SK-N-SH (cell line): Measurements from ENCODE around the gene TNFRSF11A. TPM values are rescaled to one million over a fixed set of nuclear protein-coding genes. Genes with fewer than 3 reads are reported as not detected.

ENCODE experiments used
- CTCF ChIA-PET: fragments of 300-600, 350-600 bp; formaldehyde crosslinking; extraction: SDS; loops from one replicate; lab custom pipeline; 2021; lab: Yijun Ruan, JAX
- POLR2A ChIA-PET: fragments of 350-600 bp; sonication (Branson Sonifier 250); formaldehyde crosslinking; extraction: SDS; loops from one replicate; lab custom pipeline; 2020; ENCODE audit warnings: antibody characterized with exemption, inconsistent platforms; lab: Yijun Ruan, JAX
- DNase-seq: peaks from one replicate; pipeline ENCODE4 v3.0.0; 2012
- H2AFZ ChIP-seq: fragments of 200-600 bp; sonication (generic); 2 replicates; pipeline ENCODE4 v1.8.1; 2016; ENCODE audit warnings: antibody characterized with exemption, mild to moderate bottlenecking, low read depth
- H3F3A ChIP-seq: fragments of 200-600 bp; sonication (generic); replicated peaks from 2 replicates; pipeline ENCODE3; 2016; ENCODE audit warnings: antibody characterized with exemption, mild to moderate bottlenecking; ENCODE audit not compliant: insufficient read depth
- H3K27ac ChIP-seq, 2 experiments: fragments of 200-500 bp in 1 of 2; fragments of 200-600 bp in 1 of 2; sonication (Bioruptor generic) in 1 of 2; sonication (generic), shearing (Covaris generic) in 1 of 2; 2 replicates each; pipeline versions ENCODE4 v1.5.1 to v1.6.1; 2014 to 2016; ENCODE audit warnings: low read depth in 2 of 2, inconsistent platforms in 1 of 2, low read length in 1 of 2, mild to moderate bottlenecking in 1 of 2, mixed read lengths in 1 of 2
- H3K27me3 ChIP-seq: fragments of 200-600 bp; sonication (generic), shearing (Covaris generic); 2 replicates; pipeline ENCODE4 v1.6.1; 2016; ENCODE audit warnings: mixed run types; ENCODE audit not compliant: insufficient read depth
- H3K36me3 ChIP-seq, 2 experiments: fragments of 200-500 bp in 1 of 2; fragments of 200-600 bp in 1 of 2; sonication (Bioruptor generic) in 1 of 2; sonication (generic) in 1 of 2; replicated peaks in 1 of 2; 2 replicates each; pipeline versions ENCODE3 to v1.5.1; 2014 to 2016; ENCODE audit warnings: low read length in 1 of 2, mild to moderate bottlenecking in 1 of 2; ENCODE audit not compliant: insufficient read depth in 2 of 2, control insufficient read depth in 1 of 2
- H3K4me1 ChIP-seq, 2 experiments: fragments of 200-500 bp in 1 of 2; fragments of 200-600 bp in 1 of 2; sonication (Bioruptor generic) in 1 of 2; sonication (generic), shearing (Covaris generic) in 1 of 2; 2 replicates each; pipeline versions ENCODE4 v1.5.1 to v1.6.1; 2014 to 2016; ENCODE audit warnings: low read depth in 1 of 2, low read length in 1 of 2, mixed run types in 1 of 2; ENCODE audit not compliant: insufficient read depth in 2 of 2, control insufficient read depth in 1 of 2
- H3K4me2 ChIP-seq: fragments of 200-600 bp; sonication (generic), shearing (Covaris generic); 2 replicates; pipeline ENCODE4 v1.6.1; 2017; ENCODE audit warnings: mixed run types
- H3K4me3 ChIP-seq, 2 experiments: fragments of 200-500 bp in 1 of 2; fragments of 200-600 bp in 1 of 2; sonication (Bioruptor generic) in 1 of 2; sonication (generic), shearing (Covaris generic) in 1 of 2; 2 replicates each; pipeline versions ENCODE4 v1.5.1 to v1.8.1; 2014 to 2016; ENCODE audit warnings: low read depth in 2 of 2, inconsistent platforms in 1 of 2, low read length in 1 of 2, mild to moderate bottlenecking in 1 of 2, mixed read lengths in 1 of 2, moderate library complexity in 1 of 2
- H3K79me2 ChIP-seq: fragments of 200-600 bp; sonication (generic); 2 replicates; pipeline ENCODE4 v1.8.1; 2017; ENCODE audit warnings: mild to moderate bottlenecking; ENCODE audit not compliant: insufficient read depth
- H3K9ac ChIP-seq: fragments of 200-600 bp; sonication (generic); 2 replicates; pipeline ENCODE4 v1.6.1; 2017; ENCODE audit warnings: mixed run types
- H3K9me2 ChIP-seq: fragments of 200-600 bp; sonication (generic); 2 replicates; pipeline ENCODE4 v1.6.1; 2017; ENCODE audit warnings: mixed run types
- H3K9me3 ChIP-seq: fragments of 200-600 bp; sonication (generic); 2 replicates; pipeline ENCODE4 v1.6.1; 2017; ENCODE audit warnings: mixed run types, mild to moderate bottlenecking, moderate library complexity
- H4K20me1 ChIP-seq: fragments of 200-600 bp; sonication (generic); 2 replicates; pipeline ENCODE4 v1.6.1; 2017; ENCODE audit warnings: mild to moderate bottlenecking, mixed run types; ENCODE audit not compliant: insufficient read depth
- CHD2 ChIP-seq: fragments of 150-350 bp; IDR thresholded peaks from 2 replicates; pipeline ENCODE4 v1.6.1; 2018; ENCODE audit warnings: low read length; ENCODE audit not compliant: partially characterized antibody
- ELF1 ChIP-seq: IDR thresholded peaks from 2 replicates; pipeline ENCODE4 v1.4.0; 2012
- EP300 ChIP-seq, 2 experiments: IDR thresholded peaks; 2 replicates each; pipeline versions ENCODE4 v1.4.0 to v1.6.1; 2012; ENCODE audit warnings: borderline replicate concordance in 1 of 2, low read depth in 1 of 2, low read length in 1 of 2
- FOSL2 ChIP-seq: IDR thresholded peaks from 2 replicates; pipeline ENCODE4 v1.4.0; 2012; ENCODE audit warnings: low read depth, mild to moderate bottlenecking, moderate library complexity, borderline replicate concordance
- FOXJ3 ChIP-seq: sonication (generic); formaldehyde crosslinking; IDR thresholded peaks from 2 replicates; pipeline ENCODE4 v1.5.1; 2020; ENCODE audit warnings: mild to moderate bottlenecking, missing genetic modification reagents
- GATA2 ChIP-seq: sonication (generic); formaldehyde crosslinking; IDR thresholded peaks from 2 replicates; pipeline ENCODE4 v1.5.0; 2020; ENCODE audit warnings: mild to moderate bottlenecking, missing genetic modification reagents
- JUND ChIP-seq: IDR thresholded peaks from 2 replicates; pipeline ENCODE4 v1.4.0; 2012
- MAX ChIP-seq: IDR thresholded peaks from 2 replicates; pipeline ENCODE4 v1.4.0; 2012; ENCODE audit warnings: low read depth
- NFIC ChIP-seq: IDR thresholded peaks from 2 replicates; pipeline ENCODE4 v1.4.0; 2012; ENCODE audit warnings: borderline replicate concordance
- POLR2AphosphoS5 ChIP-seq: IDR thresholded peaks from 2 replicates; pipeline ENCODE4 v1.6.1; 2012; ENCODE audit warnings: low read depth, low read length
- RXRA ChIP-seq: IDR thresholded peaks from 2 replicates; pipeline ENCODE4 v1.4.0; 2012; ENCODE audit warnings: low read depth, mild to moderate bottlenecking, borderline replicate concordance
- TAF1 ChIP-seq: IDR thresholded peaks from 2 replicates; pipeline ENCODE4 v1.6.1; 2012; ENCODE audit warnings: low read depth, mild to moderate bottlenecking, low read length, moderate library complexity, borderline replicate concordance
- TCF12 ChIP-seq: IDR thresholded peaks from 2 replicates; pipeline ENCODE4 v1.4.0; 2012
- TEAD4 ChIP-seq: IDR thresholded peaks from 2 replicates; pipeline ENCODE4 v1.4.0; 2012; ENCODE audit warnings: mild to moderate bottlenecking, borderline replicate concordance; ENCODE audit not compliant: insufficient read depth
- YY1 ChIP-seq: IDR thresholded peaks from 2 replicates; pipeline ENCODE4 v1.4.0; 2012; ENCODE audit warnings: low read depth, mild to moderate bottlenecking
- WGBS: methylation state at CpG from one replicate; pipeline ENCODE4 v1.1.6; 2017; ENCODE audit warnings: low lambda C conversion rate; 5-methylcytosine and 5-hydroxymethylcytosine counted together
- polyA plus RNA-seq, 3 experiments: library from polyadenylated mRNA; depleted of rRNA; stranded (reverse); fragments of >200 nt; gene quantifications; 2 replicates each; pipeline ENCODE4 v1.2.3, GENCODE V29; 2012
- TF ChIP-seq, protein P1 (sequence below): fragments of 200-600 bp; sonication (generic); IDR thresholded peaks from 2 replicates; pipeline ENCODE4 v1.6.1; 2017; ENCODE audit warnings: antibody characterized with exemption, mild to moderate bottlenecking, moderate library complexity
- TF ChIP-seq, protein P2 (sequence below): IDR thresholded peaks from 2 replicates; pipeline ENCODE4; 2012

The TNFRSF11A gene
- polyA plus RNA-seq, 1 of the 3 experiments (the other 2 are of a cell fraction), result 5.1 TPM

- Histone ChIP-seq H3K9me3 (no peaks in the 10 kb centered on the region), H3K9ac (no peak overlapping the region), H3K9me2 (no peaks in the 10 kb centered on the region)
- CTCF ChIA-PET, result no interaction called here
- DNase-seq, result no peak
- no peak for TF ChIP-seq EP300 (IDR thresholded peaks at IDR 0.05; ENCODE audit: borderline replicate concordance in 1 of 2, low read depth in 1 of 2, low read length in 1 of 2)
- no peak for TF ChIP-seq YY1
- no peak for TF ChIP-seq ELF1
- no peak for TF ChIP-seq CHD2
- TF ChIP-seq, protein P1, sequence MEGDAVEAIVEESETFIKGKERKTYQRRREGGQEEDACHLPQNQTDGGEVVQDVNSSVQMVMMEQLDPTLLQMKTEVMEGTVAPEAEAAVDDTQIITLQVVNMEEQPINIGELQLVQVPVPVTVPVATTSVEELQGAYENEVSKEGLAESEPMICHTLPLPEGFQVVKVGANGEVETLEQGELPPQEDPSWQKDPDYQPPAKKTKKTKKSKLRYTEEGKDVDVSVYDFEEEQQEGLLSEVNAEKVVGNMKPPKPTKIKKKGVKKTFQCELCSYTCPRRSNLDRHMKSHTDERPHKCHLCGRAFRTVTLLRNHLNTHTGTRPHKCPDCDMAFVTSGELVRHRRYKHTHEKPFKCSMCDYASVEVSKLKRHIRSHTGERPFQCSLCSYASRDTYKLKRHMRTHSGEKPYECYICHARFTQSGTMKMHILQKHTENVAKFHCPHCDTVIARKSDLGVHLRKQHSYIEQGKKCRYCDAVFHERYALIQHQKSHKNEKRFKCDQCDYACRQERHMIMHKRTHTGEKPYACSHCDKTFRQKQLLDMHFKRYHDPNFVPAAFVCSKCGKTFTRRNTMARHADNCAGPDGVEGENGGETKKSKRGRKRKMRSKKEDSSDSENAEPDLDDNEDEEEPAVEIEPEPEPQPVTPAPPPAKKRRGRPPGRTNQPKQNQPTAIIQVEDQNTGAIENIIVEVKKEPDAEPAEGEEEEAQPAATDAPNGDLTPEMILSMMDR, result no peak
- TF ChIP-seq, protein P2, sequence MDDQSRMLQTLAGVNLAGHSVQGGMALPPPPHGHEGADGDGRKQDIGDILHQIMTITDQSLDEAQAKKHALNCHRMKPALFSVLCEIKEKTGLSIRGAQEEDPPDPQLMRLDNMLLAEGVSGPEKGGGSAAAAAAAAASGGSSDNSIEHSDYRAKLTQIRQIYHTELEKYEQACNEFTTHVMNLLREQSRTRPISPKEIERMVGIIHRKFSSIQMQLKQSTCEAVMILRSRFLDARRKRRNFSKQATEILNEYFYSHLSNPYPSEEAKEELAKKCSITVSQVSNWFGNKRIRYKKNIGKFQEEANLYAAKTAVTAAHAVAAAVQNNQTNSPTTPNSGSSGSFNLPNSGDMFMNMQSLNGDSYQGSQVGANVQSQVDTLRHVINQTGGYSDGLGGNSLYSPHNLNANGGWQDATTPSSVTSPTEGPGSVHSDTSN, result no peak
- TF ChIP-seq POLR2AphosphoS5, result no peak
- TF ChIP-seq RXRA, result no peak
- no peak for TF ChIP-seq FOSL2
- TF ChIP-seq TCF12, result no peak
- no peak for TF ChIP-seq FOXJ3 (CRISPR knock-in tag)
- no peak for TF ChIP-seq JUND
- no peak for TF ChIP-seq TEAD4
- TF ChIP-seq TAF1, result no peak
- no peak for TF ChIP-seq MAX
- TF ChIP-seq GATA2 (CRISPR knock-in tag), result no peak
- TF ChIP-seq NFIC, result no peak
- TF ChIP-seq, all 33 proteins: peak for 0
- Histone ChIP-seq H3K36me3 (no peaks in the 10 kb centered on the region), H2AFZ (no peak overlapping the region), H3K79me2 (no peaks in the 10 kb centered on the region), H3K4me3 (no peak overlapping the region), H4K20me1 (no peaks in the 10 kb centered on the region), H3K27me3 (no peaks in the 10 kb centered on the region), H3K4me2 (no peak overlapping the region), H3K4me1 (no peaks in the 10 kb centered on the region), H3F3A (no peaks in the 10 kb centered on the region), H3K27ac (no peak overlapping the region)
- POLR2A ChIA-PET, result no interaction called here
- 94% methylated on average over 13 of the region's 29 CpGs for WGBS
Measured at GRCh38 chr18:62354151-62354550, 29.0 kb downstream of the TNFRSF11A start.
